ENCODE results near the gene WASF2. TPM values are rescaled to one million over a fixed set of nuclear protein-coding genes. Genes with fewer than 3 reads are reported as not detected.

Gene WASF2
- total and polyA plus RNA-seq, 2 donors (not counting 1 experiment from before 2014, with no cell fraction given) = 26.3 to 66.9 TPM

DNA sequence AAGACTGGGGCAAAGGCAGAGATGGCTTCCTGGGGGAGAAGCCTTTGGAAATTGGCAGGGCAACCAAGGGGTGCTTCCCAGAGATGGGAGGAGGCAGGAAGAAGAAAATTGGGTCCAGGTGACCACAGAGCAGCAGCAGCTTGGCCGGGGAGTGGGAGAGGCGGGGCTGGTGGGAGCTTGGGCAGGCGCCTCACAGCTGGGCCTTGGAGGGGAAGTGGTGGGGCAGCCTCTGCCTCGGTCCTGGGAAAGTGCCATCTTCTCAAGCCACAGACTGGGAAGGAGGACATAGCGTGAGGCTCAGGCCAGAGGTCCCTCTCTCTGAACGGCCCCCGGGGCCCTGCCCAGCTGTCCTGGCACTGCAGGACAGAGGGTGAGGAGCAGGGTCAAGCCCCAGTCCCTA lies 24.0 kb upstream of the WASF2 start:
- Histone ChIP-seq H3K4me3 (replicated peaks in 1 of 4; ENCODE audit: control extremely low read depth in 1 of 4, insufficient read depth in 1 of 4, low read depth in 3 of 4, low read length in 4 of 4) (no peak overlapping the region), H3K4me2 (ENCODE audit: extremely low read depth, insufficient read depth, low read length) (no peak overlapping the region), H3K4me1 (ENCODE audit: control insufficient read depth, extremely low read depth, insufficient read depth, low read length) (no peaks in the 10 kb centered on the region), H3K27me3 (ENCODE audit: control insufficient read depth, insufficient read depth, low read length) (no peaks in the 10 kb centered on the region), H3K9ac (ENCODE audit: insufficient read depth, low read length) (no peak overlapping the region), H3K36me3 (ENCODE audit: control insufficient read depth, insufficient read depth, low read length) (no peaks in the 10 kb centered on the region), H4K20me1 (ENCODE audit: control insufficient read depth, extremely low read depth, insufficient read depth, low read length) (no peaks in the 10 kb centered on the region), H2AFZ (ENCODE audit: low read length) (no peak overlapping the region), H3K79me2 (ENCODE audit: control insufficient read depth, insufficient read depth, low read length) (no peaks in the 10 kb centered on the region), H3K9me3 (ENCODE audit: control insufficient read depth, insufficient read depth, low read depth, low read length) (no peaks in the 10 kb centered on the region), H3K27ac (ENCODE audit: insufficient read depth, low read length) (no peak overlapping the region)
- DNase-seq (ENCODE audit: low read depth in 2 of 2) = no peak
- TF ChIP-seq, protein P1, sequence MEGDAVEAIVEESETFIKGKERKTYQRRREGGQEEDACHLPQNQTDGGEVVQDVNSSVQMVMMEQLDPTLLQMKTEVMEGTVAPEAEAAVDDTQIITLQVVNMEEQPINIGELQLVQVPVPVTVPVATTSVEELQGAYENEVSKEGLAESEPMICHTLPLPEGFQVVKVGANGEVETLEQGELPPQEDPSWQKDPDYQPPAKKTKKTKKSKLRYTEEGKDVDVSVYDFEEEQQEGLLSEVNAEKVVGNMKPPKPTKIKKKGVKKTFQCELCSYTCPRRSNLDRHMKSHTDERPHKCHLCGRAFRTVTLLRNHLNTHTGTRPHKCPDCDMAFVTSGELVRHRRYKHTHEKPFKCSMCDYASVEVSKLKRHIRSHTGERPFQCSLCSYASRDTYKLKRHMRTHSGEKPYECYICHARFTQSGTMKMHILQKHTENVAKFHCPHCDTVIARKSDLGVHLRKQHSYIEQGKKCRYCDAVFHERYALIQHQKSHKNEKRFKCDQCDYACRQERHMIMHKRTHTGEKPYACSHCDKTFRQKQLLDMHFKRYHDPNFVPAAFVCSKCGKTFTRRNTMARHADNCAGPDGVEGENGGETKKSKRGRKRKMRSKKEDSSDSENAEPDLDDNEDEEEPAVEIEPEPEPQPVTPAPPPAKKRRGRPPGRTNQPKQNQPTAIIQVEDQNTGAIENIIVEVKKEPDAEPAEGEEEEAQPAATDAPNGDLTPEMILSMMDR (conservative IDR thresholded peaks at IDR 0.05 in 1 of 2, IDR thresholded peaks at IDR 0.05 in 1 of 2; ENCODE audit: low read depth in 1 of 2, low read length in 2 of 2) = no peak
- no peak for TF ChIP-seq EZH2 (IDR thresholded peaks at IDR 0.05; ENCODE audit: low read length, missing control alignments)

DNA sequence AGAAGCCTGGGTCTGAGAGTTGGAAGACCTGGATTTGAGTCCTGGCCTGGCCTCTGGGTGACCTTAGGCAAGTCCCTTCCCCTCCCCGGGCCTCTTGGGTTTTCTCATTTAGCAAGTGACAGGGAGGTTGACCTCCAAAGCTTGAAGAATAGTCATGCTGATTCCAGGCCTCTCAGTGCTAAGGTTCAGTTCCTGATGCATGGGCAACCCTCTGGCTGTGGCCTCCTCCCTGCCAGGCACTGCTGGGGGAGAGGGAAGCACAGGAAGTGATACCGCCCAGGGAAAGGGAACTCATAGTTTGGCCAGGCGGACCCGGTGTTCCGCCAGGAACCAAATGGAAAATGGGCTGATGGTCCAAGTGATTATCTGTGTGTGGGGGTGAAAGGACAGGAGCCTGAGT lies 23.6 kb upstream of the WASF2 start:
- Histone ChIP-seq H3K9me3 (ENCODE audit: control insufficient read depth, insufficient read depth, low read depth, low read length) (no peaks in the 10 kb centered on the region), H3K4me1 (ENCODE audit: control insufficient read depth, extremely low read depth, insufficient read depth, low read length) (no peaks in the 10 kb centered on the region), H2AFZ (ENCODE audit: low read length) (no peak overlapping the region), H3K27ac (ENCODE audit: insufficient read depth, low read length) (no peak overlapping the region), H3K4me2 (ENCODE audit: extremely low read depth, insufficient read depth, low read length) (no peak overlapping the region), H3K27me3 (ENCODE audit: control insufficient read depth, insufficient read depth, low read length) (no peaks in the 10 kb centered on the region), H3K9ac (ENCODE audit: insufficient read depth, low read length) (no peak overlapping the region), H3K36me3 (ENCODE audit: control insufficient read depth, insufficient read depth, low read length) (no peaks in the 10 kb centered on the region), H4K20me1 (ENCODE audit: control insufficient read depth, extremely low read depth, insufficient read depth, low read length) (no peaks in the 10 kb centered on the region), H3K79me2 (ENCODE audit: control insufficient read depth, insufficient read depth, low read length) (no peaks in the 10 kb centered on the region), H3K4me3 (replicated peaks in 1 of 4; ENCODE audit: control extremely low read depth in 1 of 4, insufficient read depth in 1 of 4, low read depth in 3 of 4, low read length in 4 of 4) (no peak overlapping the region)
- no peak for DNase-seq (ENCODE audit: low read depth in 2 of 2)
- TF ChIP-seq, protein P1 (conservative IDR thresholded peaks at IDR 0.05 in 1 of 2, IDR thresholded peaks at IDR 0.05 in 1 of 2; ENCODE audit: low read depth in 1 of 2, low read length in 2 of 2) = no peak
- TF ChIP-seq EZH2 (IDR thresholded peaks at IDR 0.05; ENCODE audit: low read length, missing control alignments) = no peak

DNA sequence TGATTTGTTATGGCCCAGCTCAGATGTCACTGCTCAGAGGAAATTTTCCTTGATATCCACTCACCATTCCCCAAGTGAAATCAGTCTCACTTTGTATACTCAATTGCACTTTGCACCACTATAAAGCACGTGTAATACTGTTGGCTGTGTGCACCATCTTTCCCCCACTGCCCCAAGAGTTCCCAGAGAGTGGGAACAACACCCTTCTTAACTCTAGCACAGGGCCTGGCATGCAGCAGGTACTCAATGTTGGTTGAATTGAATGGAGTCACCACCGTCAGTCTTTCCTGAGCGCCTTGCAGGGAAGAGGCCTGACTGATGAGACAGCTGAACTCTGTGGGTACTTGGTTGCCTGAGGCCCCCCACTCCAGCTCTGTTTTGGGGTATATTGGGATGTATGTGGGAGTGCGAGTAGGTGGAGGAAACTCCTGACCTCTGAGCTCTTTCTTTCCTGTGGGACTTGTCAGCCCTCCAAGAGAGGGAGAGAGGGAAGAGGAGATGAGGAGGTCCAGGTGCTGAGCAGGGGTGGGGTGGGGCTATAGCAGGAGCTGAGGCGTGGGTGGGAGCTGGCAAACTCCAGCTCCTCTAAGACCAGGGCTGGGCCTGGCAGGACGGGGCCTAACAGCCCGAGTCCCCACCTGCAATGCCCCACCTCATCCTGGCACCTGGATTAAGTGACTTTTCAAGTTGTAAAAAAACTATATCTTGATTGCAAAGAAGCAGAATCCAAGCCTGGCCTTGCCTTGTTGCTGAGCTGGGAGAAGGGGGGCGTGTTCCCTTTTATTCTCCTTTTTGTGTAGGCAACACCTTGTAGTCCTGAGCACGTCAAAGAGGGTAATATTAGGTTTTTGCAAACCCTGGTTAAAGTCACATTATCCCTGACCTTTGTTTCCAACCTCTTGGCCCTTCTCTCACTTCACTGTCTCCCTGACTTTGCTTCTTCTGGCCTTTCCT lies 19.4 kb upstream of the WASF2 start:
- no peak overlapping the region for H3K27ac ChIP-seq (ENCODE audit: insufficient read depth, low read length)
- no peak overlapping the region for H3K4me3 ChIP-seq (replicated peaks in 1 of 4; ENCODE audit: control extremely low read depth in 1 of 4, insufficient read depth in 1 of 4, low read depth in 3 of 4, low read length in 4 of 4)
- H3K4me2 ChIP-seq (ENCODE audit: extremely low read depth, insufficient read depth, low read length) = no peak overlapping the region
- H3K9me3 ChIP-seq (ENCODE audit: control insufficient read depth, insufficient read depth, low read depth, low read length) = no peaks in the 10 kb centered on the region
- no peaks in the 10 kb centered on the region for H3K79me2 ChIP-seq (ENCODE audit: control insufficient read depth, insufficient read depth, low read length)
- no peak overlapping the region for H3K9ac ChIP-seq (ENCODE audit: insufficient read depth, low read length)
- no peak overlapping the region for H2AFZ ChIP-seq (ENCODE audit: low read length)
- no peaks in the 10 kb centered on the region for H3K27me3 ChIP-seq (ENCODE audit: control insufficient read depth, insufficient read depth, low read length)
- no peak for DNase-seq (ENCODE audit: low read depth in 2 of 2)
- peaks cover 10% of the 10 kb centered on the region for H3K4me1 ChIP-seq (ENCODE audit: control insufficient read depth, extremely low read depth, insufficient read depth, low read length)
- H3K36me3 ChIP-seq (ENCODE audit: control insufficient read depth, insufficient read depth, low read length) = no peaks in the 10 kb centered on the region
- no peaks in the 10 kb centered on the region for H4K20me1 ChIP-seq (ENCODE audit: control insufficient read depth, extremely low read depth, insufficient read depth, low read length)
- TF ChIP-seq EZH2 (IDR thresholded peaks at IDR 0.05; ENCODE audit: low read length, missing control alignments) = no peak
- TF ChIP-seq, protein P1 (conservative IDR thresholded peaks at IDR 0.05 in 1 of 2, IDR thresholded peaks at IDR 0.05 in 1 of 2; ENCODE audit: low read depth in 1 of 2, low read length in 2 of 2) = no peak
